Hindlimb muscle (tissue), 1 donor: ENCODE measurements around the gene DDB1. TPM values are rescaled to one million over a fixed set of nuclear protein-coding genes. Genes with fewer than 3 reads are reported as not detected.

Experiments used
- DNase-seq: peaks from one replicate; pipeline ENCODE4 v3.0.0-alpha.2; 2013
- polyA plus RNA-seq: library from polyadenylated mRNA; unstranded; fragments of 120-200 nt; gene quantifications from one replicate; pipeline ENCODE4 v1.2.1, GENCODE V29; 2013; ENCODE audit not compliant: insufficient read length

The DDB1 gene
- 190 TPM for polyA plus RNA-seq

- peak; percentile 96 for DNase-seq
Observed at GRCh38 chr11:61332797-61333549, at the start of gene DDB1, which contains the start of gene TKFC. DDB1 (minus strand) TSS chr11:61333105; CDS start chr11:61332968, 137 bp downstream. TKFC (plus strand) TSS chr11:61333228; CDS start chr11:61334729, 1,501 bp downstream.

GRCh38 chr11:61380884-61381283 is 48.0 kb upstream of the DDB1 start:
- DNase-seq, result no peak

GRCh38 chr11:61378713-61379313 is 45.9 kb upstream of the DDB1 start:
- no peak for DNase-seq

DNA sequence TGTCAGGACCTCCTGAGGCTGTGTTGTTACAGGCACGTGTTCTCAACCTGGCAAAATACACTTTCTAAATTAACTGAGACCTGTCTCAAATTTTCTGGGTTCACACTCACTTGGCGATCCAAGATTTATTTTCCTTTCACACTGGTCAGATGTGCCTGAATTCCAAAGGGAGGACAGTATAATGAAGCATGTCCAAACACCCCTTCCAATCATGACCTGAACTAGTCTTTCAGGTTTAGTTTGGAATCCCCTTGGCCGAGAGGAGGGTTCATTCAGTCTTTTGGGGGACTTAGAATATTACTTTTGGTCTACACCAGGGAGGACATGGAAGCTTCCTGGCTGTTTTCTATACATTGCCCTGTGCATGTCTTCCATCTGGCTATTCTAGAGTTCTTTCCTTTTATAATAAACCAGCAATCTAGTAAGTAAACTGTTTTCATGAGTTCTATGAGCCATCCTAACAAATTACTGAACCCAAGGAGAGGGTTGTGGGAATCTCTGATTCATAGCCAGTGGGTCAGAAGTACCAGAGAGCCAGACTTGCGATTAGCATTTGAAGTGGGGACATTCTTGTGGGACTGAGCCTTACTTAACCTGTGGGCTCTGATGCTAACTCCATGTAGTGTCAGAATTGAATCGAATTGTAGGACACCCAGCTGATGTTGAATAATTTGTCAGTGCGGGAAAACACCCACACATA is 44.7 kb upstream of the DDB1 start:
- DNase-seq, result no peak

- DNase-seq, result no peak
Observed at GRCh38 chr11:61375761-61376108, 42.8 kb upstream of the DDB1 start.

GRCh38 chr11:61372659-61373420 is 39.9 kb upstream of the DDB1 start:
- DNase-seq, result no peak

GRCh38 chr11:61370349-61371005 is 37.6 kb upstream of the DDB1 start:
- no peak for DNase-seq

GRCh38 chr11:61369372-61370348 is 36.8 kb upstream of the DDB1 start:
- DNase-seq, result no peak

- no peak for DNase-seq
Observed at GRCh38 chr11:61368646-61369045, 35.7 kb upstream of the DDB1 start.

DNA sequence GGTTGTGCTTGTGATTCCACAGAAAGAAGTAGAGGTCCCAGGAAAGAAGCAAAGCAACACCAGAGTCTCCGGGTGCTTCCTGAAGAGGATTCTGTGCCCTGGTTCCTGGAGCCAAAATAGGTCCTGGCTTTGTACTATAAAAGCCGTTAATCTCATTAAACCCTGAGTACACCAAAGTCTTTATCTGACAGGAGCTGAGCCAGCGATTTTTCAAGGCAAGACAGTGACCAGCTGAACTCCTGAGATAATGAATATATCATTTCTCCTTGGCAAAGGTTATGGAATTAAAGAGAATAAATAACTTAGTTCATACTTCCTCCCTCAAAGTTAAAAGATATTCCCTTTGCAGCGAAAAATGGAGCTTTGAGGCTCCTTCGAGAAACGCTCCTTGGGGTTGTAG is 34.5 kb upstream of the DDB1 start:
- DNase-seq, result no peak

- no peak for DNase-seq
Observed at GRCh38 chr11:61364012-61364675, 31.2 kb upstream of the DDB1 start.

GRCh38 chr11:61362542-61362875 is 29.6 kb upstream of the DDB1 start:
- no peak for DNase-seq

DNA sequence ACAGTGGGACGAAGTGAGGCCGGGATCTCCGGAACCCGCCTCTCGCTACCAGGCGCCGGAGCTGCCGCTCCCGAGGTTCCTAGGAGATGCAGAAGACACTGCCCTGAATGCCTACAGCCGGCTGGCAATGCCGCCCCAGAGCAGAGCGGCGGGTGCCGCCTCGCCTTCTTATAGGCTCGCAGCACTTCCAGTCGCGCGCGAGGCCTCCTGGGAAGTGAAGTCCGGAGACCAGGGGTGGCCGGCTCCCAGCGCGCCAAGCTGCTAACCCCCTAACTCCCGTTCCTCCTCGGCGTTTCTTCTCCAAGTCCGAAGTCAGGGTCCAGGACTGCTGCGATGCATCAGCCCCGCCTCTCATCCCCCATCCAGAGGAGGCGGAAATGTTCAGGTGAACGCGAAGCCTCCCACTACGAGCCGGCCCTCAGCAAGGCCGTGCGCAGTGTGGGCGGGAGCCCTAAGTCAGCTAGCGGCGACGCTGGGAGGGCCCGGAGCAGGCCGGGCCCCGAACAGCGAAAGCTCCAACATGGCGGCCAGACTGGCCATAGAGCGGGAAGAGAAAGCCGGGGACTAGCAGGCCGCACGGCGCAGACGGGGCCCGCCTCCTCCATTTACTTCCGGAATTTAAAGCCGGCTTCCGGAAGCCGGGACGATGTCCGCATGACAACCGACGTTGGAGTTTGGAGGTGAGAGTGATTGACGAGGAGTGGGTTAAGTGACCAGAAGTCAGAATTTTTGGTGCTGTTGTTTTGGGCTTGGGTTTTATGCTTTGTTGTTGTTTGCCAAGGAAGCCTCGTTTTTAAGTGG is 29.0 kb upstream of the DDB1 start, which contains the start of the genes CYB561A3 and TMEM138:
Gene CYB561A3, minus strand, starts transcription at position 142 of the 801 bp plus-strand sequence. CDS start 5,169 bp downstream, outside the sequence.
Gene TMEM138, plus strand, starts transcription at position 634 of the 801 bp plus-strand sequence. CDS start 2,017 bp downstream, outside the sequence.
- DNase-seq, result peak; percentile 92

GRCh38 chr11:61361237-61361740 is 28.4 kb upstream of the DDB1 start:
- DNase-seq, result no peak

GRCh38 chr11:61359516-61359915 is 26.6 kb upstream of the DDB1 start:
- no peak for DNase-seq

DNA sequence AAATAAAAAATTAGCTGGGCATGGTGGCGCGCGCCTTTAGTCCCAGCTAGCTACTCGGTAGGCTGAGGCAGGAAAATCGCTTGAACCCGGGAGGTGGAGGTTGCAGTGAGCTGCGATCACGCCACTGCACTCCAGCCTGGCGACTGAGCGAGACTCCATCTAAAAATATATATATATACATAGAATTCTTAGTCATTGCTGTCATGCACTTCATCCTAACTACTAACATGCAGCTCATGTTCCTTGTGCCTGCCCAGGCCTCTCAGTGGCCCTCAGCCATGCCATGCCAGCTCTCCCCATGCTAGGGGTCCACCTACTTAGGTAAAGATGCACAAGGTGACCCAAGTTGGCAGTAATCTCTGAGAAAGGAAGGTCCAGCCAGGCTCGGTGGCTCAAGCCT is 25.7 kb upstream of the DDB1 start:
- no peak for DNase-seq

DNA sequence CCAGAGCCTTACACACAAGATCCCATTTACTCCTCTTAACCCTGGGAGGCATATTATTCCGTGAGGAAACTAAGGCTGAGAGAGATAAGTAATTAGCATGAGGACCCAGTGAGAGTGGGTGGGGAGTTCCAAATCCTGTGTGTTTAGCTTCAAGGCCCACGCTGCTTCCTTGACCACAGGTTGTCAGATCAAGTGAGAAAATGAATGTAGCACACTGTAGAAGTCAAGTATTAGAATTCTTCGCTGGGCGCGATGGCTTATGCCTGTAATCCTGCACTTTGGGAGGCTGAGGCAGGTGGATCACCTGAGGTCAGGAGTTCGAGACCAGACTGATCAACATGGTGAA is 25.0 kb upstream of the DDB1 start:
- no peak for DNase-seq

GRCh38 chr11:61357233-61357893 is 24.5 kb upstream of the DDB1 start:
- DNase-seq, result no peak

DNA sequence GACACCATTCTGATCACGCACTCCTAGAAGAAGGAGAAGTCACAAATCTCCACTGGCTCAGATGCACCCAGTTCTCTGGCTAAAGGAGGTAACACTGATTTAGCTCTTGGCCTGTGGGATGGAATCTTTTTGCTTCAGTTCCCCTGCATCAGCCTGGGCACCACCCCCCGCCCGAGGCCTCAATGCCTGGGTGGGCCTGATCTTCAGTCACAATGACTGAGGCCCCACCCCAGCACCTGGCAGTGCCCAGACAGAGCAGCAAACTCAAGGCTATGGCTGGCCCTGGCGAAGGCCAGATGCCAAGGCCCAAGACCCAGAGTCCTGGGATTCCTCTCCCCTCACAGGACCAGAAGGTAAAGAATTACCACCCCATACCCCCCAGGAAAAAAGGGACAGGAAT is 23.8 kb upstream of the DDB1 start:
- DNase-seq, result no peak
